Central memory CD8-positive, alpha-beta T cell (primary cell): Measurements from ENCODE around the gene ARID2.

Experiments
- ATAC-seq: fragments of 150-1000 bp; cut with Tn5 transposase; replicated peaks from 2 replicates; pipeline ENCODE4 v1.10.0; 2022; ENCODE audit warnings: mild to moderate bottlenecking, moderate FRiP score, moderate number of reproducible peaks; ENCODE audit not compliant: poor library complexity, severe bottlenecking; ENCODE audit errors: extremely low read depth
- DNase-seq, 2 donors: peaks; one replicate each; pipeline ENCODE4 v3.0.0; 2021; ENCODE audit warnings: low spot score in 2 of 2
- H3K27ac Mint-ChIP-seq: one replicate; pipeline ENCODE4 v1.8.0; 2022; ENCODE audit warnings: low read depth, mild to moderate bottlenecking, moderate library complexity, mixed read lengths
- H3K27me3 Mint-ChIP-seq: one replicate; pipeline ENCODE4 v1.8.0; 2022; ENCODE audit warnings: mixed read lengths
- H3K36me3 Mint-ChIP-seq: one replicate; pipeline ENCODE4 v1.8.0; 2022; ENCODE audit warnings: mild to moderate bottlenecking, moderate library complexity, mixed read lengths; ENCODE audit not compliant: insufficient read depth
- H3K4me1 Mint-ChIP-seq: one replicate; pipeline ENCODE4 v1.8.0; 2022; ENCODE audit warnings: mixed read lengths
- H3K4me3 Mint-ChIP-seq: one replicate; pipeline ENCODE4 v1.8.0; 2022; ENCODE audit warnings: mild to moderate bottlenecking, moderate library complexity, mixed read lengths
- H3K9me3 Mint-ChIP-seq: one replicate; pipeline ENCODE4 v1.8.0; 2022; ENCODE audit warnings: mixed read lengths

ARID2 gene

GRCh38 chr12:45934956-45935355 lies 205.4 kb downstream of the ARID2 start:
- ATAC-seq (no peak), DNase-seq (no peak)
- no peaks in the 10 kb centered on the region for H3K27me3 Mint-ChIP-seq
- peaks cover 29% of the 10 kb centered on the region for H3K36me3 Mint-ChIP-seq
- no peak overlapping the region for H3K27ac Mint-ChIP-seq
- H3K4me1 Mint-ChIP-seq: peaks cover 16% of the 10 kb centered on the region
- H3K4me3 Mint-ChIP-seq: no peak overlapping the region
- no peaks in the 10 kb centered on the region for H3K9me3 Mint-ChIP-seq

GRCh38 chr12:45938566-45938965 lies 209.1 kb downstream of the ARID2 start:
- no peak for DNase-seq
- Mint-ChIP-seq H3K27ac (no peak overlapping the region), H3K27me3 (no peaks in the 10 kb centered on the region)

GRCh38 chr12:45939759-45940158 lies 210.3 kb downstream of the ARID2 start:
- no peak overlapping the region for H3K4me3 Mint-ChIP-seq
- H3K9me3 Mint-ChIP-seq: no peaks in the 10 kb centered on the region
- peaks cover 28% of the 10 kb centered on the region for H3K36me3 Mint-ChIP-seq
- DNase-seq: no peak
- peaks cover 31% of the 10 kb centered on the region for H3K4me1 Mint-ChIP-seq
- ATAC-seq: no peak
- H3K27ac Mint-ChIP-seq: no peak overlapping the region
- H3K27me3 Mint-ChIP-seq: no peaks in the 10 kb centered on the region

More at GRCh38 chr12:45938566-45938965, 209.1 kb downstream of the ARID2 start:
- no peak for ATAC-seq
- H3K4me3 Mint-ChIP-seq: no peak overlapping the region
- H3K36me3 Mint-ChIP-seq: peaks cover 24% of the 10 kb centered on the region
- H3K9me3 Mint-ChIP-seq: no peaks in the 10 kb centered on the region
- peaks cover 31% of the 10 kb centered on the region for H3K4me1 Mint-ChIP-seq

GRCh38 chr12:45944771-45945170 lies 215.3 kb downstream of the ARID2 start:
- Mint-ChIP-seq H3K27me3 (no peaks in the 10 kb centered on the region), H3K4me3 (no peak overlapping the region), H3K9me3 (no peaks in the 10 kb centered on the region), H3K27ac (no peak overlapping the region), H3K36me3 (peaks cover 44% of the 10 kb centered on the region), H3K4me1 (peaks cover 16% of the 10 kb centered on the region)
- DNase-seq: no peak
- no peak for ATAC-seq

GRCh38 chr12:45946435-45946834 lies 216.9 kb downstream of the ARID2 start:
- Mint-ChIP-seq H3K9me3 (no peaks in the 10 kb centered on the region), H3K4me3 (no peak overlapping the region), H3K36me3 (peaks cover 46% of the 10 kb centered on the region), H3K4me1 (peaks cover 13% of the 10 kb centered on the region), H3K27ac (no peak overlapping the region), H3K27me3 (no peaks in the 10 kb centered on the region)
- ATAC-seq: no peak
- DNase-seq: no peak

- peaks cover 37% of the 10 kb centered on the region for H3K36me3 Mint-ChIP-seq
- H3K27me3 Mint-ChIP-seq: no peaks in the 10 kb centered on the region
- H3K9me3 Mint-ChIP-seq: no peaks in the 10 kb centered on the region
- no peak for ATAC-seq
- no peak overlapping the region for H3K27ac Mint-ChIP-seq
- no peaks in the 10 kb centered on the region for H3K4me1 Mint-ChIP-seq
- no peak for DNase-seq
- no peak overlapping the region for H3K4me3 Mint-ChIP-seq
These were observed 219.0 kb downstream of the ARID2 start for GRCh38 chr12:45948546-45948945.
